Measurements from ENCODE around the gene NELFE.
"Not testable (repeated sequence)": the region's sequence is repeated elsewhere in the genome, so short reads cannot be mapped to it uniquely, and the experiment has no call there.

The NELFE gene

DNA sequence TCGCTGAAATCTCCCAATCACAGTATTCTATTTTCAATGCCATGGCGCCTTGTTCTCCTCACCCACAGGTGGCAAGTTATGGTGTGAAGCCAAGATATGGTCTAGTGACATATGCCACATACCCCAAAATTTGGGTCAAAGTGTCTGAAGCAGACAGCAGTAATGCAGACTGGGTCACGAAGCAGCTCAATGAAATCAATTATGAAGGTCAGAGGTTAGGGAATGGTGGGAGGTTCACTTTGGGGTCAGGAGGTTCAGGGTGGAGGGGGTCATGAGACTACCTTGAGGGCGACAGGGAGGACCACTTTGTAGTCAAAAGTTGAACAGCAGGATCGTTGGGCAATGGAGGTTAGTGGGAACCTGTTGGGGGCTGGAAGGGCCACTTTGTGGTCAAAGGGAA, 10.5 kb downstream of the NELFE start:
- DNase-seq, result no peak

DNA sequence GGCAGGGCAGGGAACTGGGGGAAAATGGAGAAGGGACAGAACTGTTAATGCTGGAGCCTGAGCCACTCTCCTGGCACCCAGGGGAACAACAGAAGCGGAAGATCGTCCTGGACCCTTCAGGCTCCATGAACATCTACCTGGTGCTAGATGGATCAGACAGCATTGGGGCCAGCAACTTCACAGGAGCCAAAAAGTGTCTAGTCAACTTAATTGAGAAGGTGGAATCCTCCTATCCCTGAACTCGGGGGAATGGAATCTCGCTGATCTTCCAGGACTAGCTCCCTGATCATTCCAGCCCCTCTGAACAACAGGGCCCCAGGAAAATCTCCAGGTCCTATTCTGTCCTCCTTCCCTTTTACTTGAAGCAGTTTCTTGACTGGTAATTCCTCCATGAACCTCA, 10.9 kb downstream of the NELFE start:
- DNase-seq, result no peak

DNA sequence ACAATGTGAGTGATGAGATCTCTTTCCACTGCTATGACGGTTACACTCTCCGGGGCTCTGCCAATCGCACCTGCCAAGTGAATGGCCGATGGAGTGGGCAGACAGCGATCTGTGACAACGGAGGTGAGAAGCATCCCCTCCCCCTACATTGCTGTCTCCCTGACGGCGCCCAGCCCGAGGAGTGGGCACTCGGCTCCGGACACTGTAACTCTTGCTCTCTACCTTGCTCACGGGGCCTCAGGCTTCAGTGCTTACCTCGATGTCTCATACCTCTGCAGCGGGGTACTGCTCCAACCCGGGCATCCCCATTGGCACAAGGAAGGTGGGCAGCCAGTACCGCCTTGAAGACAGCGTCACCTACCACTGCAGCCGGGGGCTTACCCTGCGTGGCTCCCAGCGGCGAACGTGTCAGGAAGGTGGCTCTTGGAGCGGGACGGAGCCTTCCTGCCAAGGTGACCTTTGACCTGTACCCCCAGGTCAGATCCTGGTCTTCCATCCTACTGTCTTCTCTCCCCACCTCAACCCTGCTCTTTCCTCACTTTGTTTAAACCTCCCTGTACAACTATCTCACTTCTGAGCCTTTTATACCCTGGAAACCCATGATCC, 11.6 kb downstream of the NELFE start:
- DNase-seq, result no peak

DNA sequence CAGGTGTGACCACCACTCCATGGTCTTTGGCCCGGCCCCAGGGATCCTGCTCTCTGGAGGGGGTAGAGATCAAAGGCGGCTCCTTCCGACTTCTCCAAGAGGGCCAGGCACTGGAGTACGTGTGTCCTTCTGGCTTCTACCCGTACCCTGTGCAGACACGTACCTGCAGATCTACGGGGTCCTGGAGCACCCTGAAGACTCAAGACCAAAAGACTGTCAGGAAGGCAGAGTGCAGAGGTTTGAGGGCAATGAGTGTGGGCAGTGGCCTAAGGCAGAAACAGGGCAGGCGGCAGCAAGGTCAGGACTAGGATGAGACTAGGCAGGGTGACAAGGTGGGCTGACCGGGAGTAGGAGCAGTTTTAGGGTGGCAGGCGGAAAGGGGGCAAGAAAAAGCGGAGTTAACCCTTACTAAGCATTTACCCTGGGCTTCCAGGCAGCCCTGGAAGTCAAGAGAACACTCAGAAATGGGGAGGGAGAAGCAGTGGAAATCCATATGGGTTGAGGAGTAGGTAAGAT, 12.3 kb downstream of the NELFE start:
- no peak for DNase-seq

DNA sequence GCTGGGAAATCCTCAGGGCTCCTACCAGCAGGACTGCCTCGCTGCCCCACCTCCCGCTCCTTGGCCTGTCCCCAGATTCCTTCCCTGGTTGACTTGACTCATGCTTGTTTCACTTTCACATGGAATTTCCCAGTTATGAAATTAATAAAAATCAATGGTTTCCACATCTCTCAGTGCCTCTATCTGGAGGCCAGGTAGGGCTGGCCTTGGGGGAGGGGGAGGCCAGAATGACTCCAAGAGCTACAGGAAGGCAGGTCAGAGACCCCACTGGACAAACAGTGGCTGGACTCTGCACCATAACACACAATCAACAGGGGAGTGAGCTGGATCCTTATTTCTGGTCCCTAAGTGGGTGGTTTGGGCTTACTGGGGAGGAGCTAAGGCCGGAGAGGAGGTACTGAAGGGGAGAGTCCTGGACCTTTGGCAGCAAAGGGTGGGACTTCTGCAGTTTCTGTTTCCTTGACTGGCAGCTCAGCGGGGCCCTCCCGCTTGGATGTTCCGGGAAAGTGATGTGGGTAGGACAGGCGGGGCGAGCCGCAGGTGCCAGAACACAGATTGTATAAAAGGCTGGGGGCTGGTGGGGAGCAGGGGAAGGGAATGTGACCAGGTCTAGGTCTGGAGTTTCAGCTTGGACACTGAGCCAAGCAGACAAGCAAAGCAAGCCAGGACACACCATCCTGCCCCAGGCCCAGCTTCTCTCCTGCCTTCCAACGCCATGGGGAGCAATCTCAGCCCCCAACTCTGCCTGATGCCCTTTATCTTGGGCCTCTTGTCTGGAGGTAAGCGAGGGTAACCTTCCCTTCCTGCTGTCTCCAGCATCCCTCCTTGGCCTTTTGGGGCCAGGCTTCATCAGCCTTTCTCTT, 13.0 kb downstream of the NELFE start, which contains the start of gene CFB:
TSS of gene CFB (plus strand) at position 589 of the 863 bp plus-strand sequence. CDS start at position 716, 127 bp downstream.
- peak; percentile 93 for DNase-seq

DNA sequence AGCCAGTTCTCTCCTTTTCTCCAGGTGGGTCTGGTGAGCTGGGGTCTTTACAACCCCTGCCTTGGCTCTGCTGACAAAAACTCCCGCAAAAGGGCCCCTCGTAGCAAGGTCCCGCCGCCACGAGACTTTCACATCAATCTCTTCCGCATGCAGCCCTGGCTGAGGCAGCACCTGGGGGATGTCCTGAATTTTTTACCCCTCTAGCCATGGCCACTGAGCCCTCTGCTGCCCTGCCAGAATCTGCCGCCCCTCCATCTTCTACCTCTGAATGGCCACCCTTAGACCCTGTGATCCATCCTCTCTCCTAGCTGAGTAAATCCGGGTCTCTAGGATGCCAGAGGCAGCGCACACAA, 13.6 kb downstream of the NELFE start:
- DNase-seq, result no peak

DNA sequence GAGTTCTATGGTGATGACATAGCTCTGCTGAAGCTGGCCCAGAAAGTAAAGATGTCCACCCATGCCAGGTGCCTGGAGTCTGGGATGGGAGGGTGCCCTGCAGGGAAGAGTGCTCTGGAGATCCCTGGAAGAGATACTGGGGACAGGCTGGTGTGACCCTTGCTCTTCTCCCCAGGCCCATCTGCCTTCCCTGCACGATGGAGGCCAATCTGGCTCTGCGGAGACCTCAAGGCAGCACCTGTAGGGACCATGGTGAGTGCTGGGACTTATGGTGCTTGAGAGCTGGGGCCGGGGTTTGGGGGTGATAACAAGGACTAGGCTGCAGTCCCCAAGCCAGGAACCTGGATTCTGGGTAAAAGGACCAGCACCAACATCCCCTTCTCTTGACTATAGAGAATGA, 15.0 kb downstream of the NELFE start:
- DNase-seq, result no peak

DNA sequence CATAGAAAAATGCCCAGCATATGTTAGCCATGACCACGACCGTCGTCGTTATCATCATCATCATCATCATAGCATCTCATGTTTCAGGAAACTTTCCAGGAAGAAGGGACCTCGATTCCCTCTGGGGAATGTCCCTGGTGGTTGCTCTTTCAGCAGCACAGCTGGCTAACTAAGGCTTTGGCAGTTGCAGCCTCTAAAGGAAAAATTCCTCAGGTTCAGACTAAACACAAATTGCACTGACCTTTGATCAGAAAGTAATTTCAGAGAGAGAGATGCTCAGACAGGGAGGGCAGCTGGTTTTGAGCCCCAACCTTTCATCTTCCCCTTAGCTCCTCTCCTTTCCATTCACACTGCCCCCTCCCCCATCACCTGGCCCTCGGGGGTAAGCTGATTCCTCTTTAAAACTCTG, 18.5 kb downstream of the NELFE start:
- no peak for DNase-seq

DNA sequence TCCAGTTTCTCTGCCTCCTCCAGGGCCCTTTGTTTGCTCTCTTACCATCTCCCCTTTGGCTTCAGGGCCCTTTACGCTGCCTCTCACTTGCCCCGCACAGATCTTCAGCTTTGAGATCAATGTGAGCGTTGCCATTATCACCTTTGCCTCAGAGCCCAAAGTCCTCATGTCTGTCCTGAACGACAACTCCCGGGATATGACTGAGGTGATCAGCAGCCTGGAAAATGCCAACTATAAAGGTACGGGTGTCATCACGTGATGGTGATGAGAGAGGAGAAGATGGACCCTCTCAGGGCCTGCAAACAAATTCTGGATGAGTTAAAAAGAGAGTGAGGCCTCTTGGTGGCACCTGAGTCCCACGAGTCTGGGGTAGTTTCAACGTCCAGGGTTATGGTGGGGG, 22.9 kb downstream of the NELFE start:
- DNase-seq, result no peak

DNA sequence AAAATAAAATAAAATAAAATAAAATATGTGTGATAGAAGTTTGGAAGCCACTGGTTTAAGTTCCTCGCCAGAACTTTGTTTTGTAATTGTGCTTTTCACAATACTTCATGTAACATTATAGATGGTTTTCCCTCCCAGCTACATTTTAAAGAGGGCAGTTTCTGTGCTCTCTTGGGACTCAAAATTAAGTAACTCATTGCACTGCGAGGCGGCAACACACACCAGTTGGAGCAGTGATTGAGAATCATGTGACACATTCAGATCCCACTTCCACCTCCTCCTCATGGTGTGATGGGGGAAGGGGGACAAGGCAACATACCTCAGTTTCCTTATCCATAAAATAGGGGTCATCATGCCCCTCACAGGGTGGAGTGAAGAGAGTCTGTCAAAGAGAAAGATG, 23.8 kb downstream of the NELFE start:
- peak; percentile 42 for DNase-seq

DNA sequence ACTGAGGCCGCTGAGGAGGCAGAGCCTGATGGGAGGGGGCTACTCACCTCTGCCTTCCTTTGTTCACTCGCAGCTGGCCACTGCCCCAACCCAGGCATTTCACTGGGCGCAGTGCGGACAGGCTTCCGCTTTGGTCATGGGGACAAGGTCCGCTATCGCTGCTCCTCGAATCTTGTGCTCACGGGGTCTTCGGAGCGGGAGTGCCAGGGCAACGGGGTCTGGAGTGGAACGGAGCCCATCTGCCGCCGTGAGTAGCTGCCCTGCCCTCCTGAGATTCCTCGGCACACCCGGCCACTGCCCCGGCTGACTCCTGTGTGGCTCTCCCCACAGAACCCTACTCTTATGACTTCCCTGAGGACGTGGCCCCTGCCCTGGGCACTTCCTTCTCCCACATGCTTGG, 25.2 kb downstream of the NELFE start:
- no peak for DNase-seq

DNA sequence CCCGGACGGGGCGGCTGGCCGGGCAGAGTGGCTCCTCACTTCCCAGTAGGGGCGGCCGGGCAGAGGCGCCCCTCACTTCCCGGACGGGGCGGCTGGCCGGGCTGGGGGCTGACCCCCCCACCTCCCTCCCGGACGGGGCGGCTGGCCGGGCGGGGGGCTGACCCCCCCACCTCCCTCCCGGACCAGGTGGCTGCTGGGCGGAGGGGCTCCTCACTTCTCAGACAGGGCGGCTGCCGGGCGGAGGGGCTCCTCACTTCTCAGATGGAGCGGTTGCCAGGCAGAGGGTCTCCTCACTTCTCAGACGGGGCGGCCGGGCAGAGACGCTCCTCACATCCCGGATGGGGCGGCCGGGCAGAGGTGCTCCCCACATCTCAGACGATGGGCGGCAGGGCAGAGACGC, 26.6 kb downstream of the NELFE start:
- DNase-seq, result not testable (repeated sequence)

DNA sequence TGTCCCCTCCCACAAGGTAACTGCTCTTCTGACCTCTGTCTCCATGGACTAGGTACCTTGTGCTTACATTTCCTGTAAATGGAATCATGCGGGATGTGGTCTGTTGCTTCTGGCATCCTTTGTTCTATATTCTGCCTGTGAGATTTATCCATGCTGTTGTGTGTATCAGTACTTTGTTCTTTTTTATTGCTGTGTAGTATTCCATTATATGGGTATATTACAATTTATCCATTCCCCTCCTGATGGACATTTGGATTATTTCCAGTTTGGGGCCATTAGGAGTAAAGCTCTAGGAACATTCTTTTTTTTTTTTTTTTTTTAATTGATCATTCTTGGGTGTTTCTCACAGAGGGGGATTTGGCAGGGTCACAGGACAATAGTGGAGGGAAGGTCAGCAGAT, 27.8 kb downstream of the NELFE start:
- no peak for DNase-seq

DNA sequence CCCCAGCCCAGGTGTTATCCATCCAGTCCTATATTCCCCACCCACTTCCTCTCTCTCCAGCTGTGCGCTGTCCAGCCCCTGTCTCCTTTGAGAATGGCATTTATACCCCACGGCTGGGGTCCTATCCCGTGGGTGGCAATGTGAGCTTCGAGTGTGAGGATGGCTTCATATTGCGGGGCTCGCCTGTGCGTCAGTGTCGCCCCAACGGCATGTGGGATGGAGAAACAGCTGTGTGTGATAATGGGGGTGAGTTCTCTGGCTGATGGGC, 30.2 kb downstream of the NELFE start:
- DNase-seq, result no peak

DNA sequence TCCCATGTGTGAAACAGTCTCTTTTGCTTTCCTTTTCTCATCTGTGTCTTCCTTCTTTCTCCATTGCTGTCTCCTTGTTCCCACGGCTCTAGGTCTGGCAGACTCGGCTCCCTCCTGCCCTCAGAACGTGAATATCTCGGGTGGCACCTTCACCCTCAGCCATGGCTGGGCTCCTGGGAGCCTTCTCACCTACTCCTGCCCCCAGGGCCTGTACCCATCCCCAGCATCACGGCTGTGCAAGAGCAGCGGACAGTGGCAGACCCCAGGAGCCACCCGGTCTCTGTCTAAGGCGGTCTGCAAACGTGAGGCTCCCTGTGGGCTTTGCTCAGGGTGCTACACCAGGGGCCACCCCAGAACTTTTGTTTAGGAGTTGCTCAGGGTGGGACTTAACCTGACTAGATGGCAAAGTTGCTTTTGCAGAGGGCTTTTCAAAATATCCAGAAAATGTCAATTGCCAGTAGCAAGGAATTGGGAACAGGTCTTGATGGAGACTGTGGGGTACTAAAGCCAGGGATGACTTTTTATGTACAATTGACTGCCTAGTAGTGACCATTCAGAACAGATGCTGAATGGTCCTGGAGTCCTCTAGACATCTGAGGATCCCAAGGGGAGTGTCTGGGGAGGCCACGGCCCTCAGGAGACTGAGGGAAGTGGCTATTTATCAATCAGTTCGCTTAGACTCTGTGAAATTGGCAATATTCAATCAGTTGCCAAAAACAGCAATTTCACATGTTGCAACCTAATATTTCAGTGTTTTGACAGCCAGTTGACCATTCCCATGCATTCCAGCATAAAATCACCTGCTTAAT, 30.7 kb downstream of the NELFE start:
- no peak for DNase-seq

DNA sequence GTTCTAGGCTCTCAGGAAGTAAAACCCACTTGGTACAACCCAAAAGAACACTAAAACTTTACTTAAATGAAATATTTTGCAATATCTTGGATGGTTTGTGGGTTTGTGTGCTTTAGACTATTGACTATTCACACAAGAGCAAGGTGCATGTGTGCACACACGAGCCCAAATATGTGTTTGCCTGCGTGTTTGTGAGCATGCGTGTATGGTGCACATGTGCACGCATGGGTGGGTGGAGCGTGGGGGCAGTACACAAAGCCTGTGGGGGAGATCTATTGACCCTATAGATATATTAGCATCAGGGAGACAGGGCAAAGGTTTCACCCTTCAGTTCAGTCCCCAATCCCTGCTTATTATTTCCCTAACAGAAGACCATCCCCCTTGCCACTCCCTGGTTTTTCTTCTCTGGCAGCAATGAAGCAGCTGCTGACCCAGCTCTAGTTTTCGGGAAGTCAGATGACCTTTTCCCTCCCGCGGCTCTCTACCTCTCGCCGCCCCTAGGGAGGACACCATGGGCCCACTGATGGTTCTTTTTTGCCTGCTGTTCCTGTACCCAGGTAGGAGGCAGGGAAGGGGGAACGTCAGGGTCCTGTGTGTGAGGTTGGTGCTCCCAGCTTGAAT, 31.4 kb downstream of the NELFE start, which contains the start of gene C2:
TSS of gene C2 (plus strand) at position 476 of the 621 bp plus-strand sequence. CDS start at position 512, 36 bp downstream.
- no peak for DNase-seq

DNA sequence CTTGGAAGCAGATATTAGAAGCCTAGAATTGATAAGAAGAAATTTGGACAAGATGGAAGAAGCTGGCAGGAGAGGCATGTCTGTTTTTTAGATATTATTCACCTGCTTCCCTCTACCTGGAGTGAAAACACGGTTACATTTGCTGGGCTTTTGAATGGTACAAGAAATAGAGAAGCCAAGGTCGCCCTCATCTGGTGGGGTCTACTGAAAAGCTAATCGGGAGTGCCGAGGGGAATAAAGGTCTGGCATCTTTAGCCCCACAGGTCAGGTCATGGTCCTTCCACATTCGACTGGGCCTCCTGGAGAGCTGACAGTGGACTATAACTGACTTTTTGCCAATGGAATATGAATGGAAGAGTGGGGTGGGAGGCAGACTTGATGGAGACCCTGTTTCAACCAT, 35.8 kb downstream of the NELFE start:
- no peak for DNase-seq

DNA sequence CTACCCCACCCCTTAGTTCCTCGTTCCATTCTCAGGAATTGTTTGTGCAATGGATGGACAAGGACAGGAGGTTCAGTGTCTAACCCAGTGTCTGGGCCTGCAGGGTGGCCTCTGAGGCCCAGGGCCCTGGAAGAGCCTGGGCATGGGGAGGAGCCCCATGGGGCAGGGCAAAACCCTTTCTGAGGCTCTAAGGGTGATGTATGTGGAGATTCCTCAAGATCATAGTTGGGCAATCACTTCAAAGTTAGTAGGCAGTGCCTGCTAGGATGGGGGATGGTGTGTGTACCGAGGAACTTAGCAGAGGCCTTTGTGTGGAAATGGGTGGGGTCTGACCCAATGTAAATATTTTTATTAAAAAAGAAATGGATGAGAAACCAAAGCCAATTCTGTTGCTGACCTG, 38.0 kb downstream of the NELFE start:
- DNase-seq, result peak; percentile 90

DNA sequence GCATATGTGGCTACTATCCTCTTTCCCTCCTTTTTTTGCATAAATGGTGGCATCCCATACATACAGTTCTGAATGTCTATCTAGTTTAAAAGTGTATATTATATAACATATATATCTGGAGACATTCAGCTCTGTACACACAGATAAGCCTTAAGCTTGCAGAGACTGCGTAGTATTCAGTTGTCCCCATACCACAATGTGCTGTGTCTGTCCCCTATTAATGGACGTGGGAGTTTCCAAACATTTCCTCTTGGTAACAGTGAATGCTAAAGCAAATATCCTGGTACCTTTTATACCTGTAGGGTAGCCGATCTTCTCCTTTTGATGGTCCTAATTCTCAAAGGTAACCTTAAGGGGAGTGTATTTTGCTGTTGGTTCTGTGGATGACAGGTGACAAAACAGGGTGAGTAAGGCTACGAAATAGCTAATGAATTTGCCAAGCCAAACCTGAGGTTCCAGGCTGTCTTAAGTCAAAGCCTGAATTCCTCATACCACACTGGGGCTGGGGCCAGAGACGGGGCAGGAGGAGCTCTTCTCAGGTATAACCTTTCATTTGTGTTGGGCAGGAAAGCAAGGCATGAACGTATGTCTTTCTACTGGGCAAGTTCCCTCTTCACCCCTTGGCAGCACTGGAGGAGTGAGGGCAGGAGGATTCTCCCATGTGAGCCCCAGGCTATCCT, 39.0 kb downstream of the NELFE start:
- no peak for DNase-seq

DNA sequence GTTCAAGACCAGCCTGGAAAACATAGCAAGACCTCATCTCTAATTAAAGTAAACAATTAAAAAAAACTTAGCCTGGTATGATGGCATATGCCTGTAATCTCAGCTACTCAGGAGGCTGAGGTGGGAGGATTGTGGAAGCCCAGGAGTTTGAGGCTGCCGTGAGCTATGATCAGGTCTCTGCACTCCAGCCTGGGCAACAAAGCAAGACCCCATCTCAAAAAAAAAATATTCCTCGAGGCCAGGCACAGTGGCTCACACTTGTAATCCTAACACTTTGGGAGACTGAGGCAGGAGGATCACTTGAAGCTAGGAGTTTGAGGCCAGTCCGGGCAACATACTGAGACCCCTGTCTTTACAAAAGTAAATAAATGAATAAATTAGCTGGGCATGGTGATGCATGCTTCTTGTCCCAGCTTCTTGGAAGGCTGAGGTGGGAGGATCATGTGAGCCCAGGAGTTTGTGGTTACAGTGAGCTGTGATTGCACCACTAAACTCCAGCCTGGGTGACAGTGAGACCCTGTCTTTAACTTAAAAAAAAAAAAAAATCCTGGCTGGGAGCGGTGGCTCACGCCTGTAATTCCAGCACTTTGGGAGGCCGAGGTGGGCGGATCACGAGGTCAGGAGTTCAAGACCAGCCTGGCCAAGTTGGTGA, 40.6 kb downstream of the NELFE start:
- DNase-seq, result peak; percentile 48

DNA sequence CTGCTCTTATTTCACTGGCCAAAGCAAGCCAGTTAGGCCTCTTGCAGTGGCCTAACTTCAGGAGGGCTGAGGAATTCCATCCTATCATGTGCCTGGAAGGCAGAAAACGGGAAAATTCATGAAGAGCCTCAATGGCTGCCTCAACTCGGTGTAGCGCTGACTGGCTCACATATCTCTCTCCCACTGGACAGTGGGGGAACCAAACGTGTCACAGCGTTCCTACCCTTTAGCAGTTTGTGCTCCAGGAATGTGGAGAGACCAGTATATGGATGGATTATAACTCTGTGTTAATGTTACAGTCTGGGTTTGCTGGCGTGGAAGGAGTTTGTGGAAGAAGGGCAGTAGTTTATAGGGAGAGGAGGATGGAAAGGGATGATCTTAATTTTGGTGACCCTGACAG, 43.0 kb downstream of the NELFE start:
- no peak for DNase-seq

DNA sequence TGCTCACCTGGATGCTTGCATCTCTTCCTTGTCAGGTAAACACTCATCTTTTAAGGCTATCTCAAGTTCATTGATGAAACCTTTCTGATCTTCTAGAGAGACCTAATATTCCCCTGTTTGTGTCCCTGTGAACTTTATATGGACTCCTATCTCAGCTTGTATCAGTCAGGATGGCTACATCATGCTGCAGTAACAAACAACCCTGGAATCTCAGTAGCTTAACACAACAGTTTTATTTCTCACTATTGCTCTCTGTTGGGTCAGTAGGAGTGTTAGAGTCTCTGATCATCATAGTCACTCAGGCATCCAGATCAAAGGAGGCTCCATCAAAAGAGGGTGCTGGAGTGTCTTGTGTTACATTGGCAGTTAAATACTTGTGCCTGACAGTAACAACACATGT, 43.4 kb downstream of the NELFE start:
- no peak for DNase-seq

Data from inflammatory macrophage treated with lipopolysaccharide for 4 hours (primary cell).